ENCODE data around the gene ZNF683. TPM values are rescaled to one million over a fixed set of nuclear protein-coding genes. Genes with fewer than 3 reads are reported as not detected.

ZNF683 gene
- total and polyA plus RNA-seq, 10 of the 15 experiments (the other 5 are each of a cell fraction or from before 2014, with no cell fraction given), result not detected

DNA sequence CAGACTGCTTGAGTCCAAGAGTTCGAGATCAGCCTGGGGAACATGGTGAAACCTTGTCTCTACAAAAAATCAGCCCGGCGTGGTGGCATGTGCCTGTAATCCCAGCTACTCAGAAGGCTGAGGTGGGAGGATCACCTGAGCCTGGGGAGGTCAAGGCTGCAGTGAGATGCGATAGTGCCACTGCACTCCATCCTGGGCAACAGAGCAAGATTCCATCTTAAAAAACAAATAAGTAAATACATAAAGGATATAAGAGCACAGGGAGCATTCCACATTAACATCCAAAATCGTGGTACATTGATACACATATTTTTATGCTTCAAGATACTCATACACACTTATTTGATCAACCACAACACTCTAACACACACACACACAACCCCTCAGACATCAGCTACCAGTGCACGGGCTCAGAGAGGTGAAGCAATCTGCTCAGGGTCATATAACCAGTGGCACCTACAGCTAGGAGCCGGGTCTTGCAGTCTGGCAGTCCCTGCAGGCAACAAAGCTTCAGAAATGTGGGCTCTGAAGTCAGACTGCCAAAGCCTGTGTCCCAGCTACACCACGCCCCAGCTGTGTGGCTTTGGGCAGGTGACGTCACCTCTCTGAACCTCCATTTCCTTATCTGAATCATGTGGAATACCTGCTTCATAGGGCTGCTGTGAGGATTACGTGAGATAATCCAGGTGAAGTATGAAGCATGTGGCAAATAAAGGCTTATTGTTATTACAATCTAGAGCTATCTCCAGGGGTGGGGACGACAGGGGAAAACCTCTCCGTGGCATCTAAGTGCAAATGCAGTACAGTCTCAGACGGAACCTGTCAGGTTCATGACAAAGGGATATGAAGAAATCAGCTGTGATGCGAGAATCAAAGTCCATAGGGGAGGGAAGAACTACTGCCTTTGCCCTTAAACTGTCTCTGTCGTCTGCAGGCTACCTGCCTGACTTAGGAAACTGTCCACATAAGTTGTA, 13.9 kb downstream of the ZNF683 start:
- Histone ChIP-seq H3K4me3 (no peak overlapping the region), H3K36me3 (ENCODE audit: control insufficient read depth in 2 of 2, insufficient read depth in 2 of 2, low read length in 1 of 2) (no peaks in the 10 kb centered on the region), H2AFZ (ENCODE audit: control insufficient read depth, low read depth, low read length) (no peak overlapping the region), H3K4me2 (ENCODE audit: control insufficient read depth, insufficient read depth) (no peak overlapping the region), H3K27ac (ENCODE audit: control insufficient read depth, insufficient read depth) (no peak overlapping the region), H3K79me2 (ENCODE audit: control insufficient read depth, insufficient read depth, low read length) (no peaks in the 10 kb centered on the region), H3K4me1 (ENCODE audit: control insufficient read depth, insufficient read depth, low read length) (no peaks in the 10 kb centered on the region; the same call in 1 of the 2 replicates), H4K20me1 (ENCODE audit: control insufficient read depth, insufficient read depth) (no peaks in the 10 kb centered on the region), H3K27me3 (replicated peaks in 1 of 2; ENCODE audit: control insufficient read depth in 2 of 2, insufficient read depth in 2 of 2, low read length in 1 of 2) (peaks cover 4 to 5% of the 10 kb centered on the region in 2 experiments; a peak in 3 of 4 replicates), H3K9me3 (replicated peaks; ENCODE audit: control insufficient read depth, insufficient read depth, low read length) (no peaks in the 10 kb centered on the region), H3K9ac (ENCODE audit: control insufficient read depth, insufficient read depth, low read length) (no peak overlapping the region)
- ChIA-PET POLR2A (no interaction called here), SMC1A (ENCODE audit: uncharacterized antibody, unreplicated experiment) (interaction anchor here (1.3 to 1.4 kb wide), 2 partner anchors 13 to 73 kb away, joined by 4 to 6 read pairs; no protein-coding TSS in a partner anchor), RAD21 (ENCODE audit: unreplicated experiment) (interaction anchor here (1.3 kb wide), 1 partner anchor 59 kb away, joined by 3 read pairs; no protein-coding TSS in a partner anchor), CTCF (interaction anchor here (0.9 to 2.1 kb wide), 6 partner anchors 10 to 189 kb away, joined by 4 to 6 read pairs (median 6); partner anchors contain the start of gene ZNF593)
- TF ChIP-seq ATF7 (IDR thresholded peaks at IDR 0.05; ENCODE audit: low read depth) (peak; percentile 59), EGR1 (IDR thresholded peaks at IDR 0.05; ENCODE audit: borderline replicate concordance in 1 of 2, low read depth in 2 of 2, low read length in 2 of 2) (no peak)
- intact Hi-C loops (cut with micrococcal nuclease; ENCODE audit: unreplicated experiment) (no loop called here), in situ Hi-C loops (cut with MboI) (no loop called here)
- no TSS peak for BruUV-seq (replicated peaks)
- ATAC-seq (peak; percentile 24; the same call in 2 of the 3 replicates), DNase-seq (ENCODE audit: low read depth, low spot score) (no peak), FAIRE-seq (no peak)
- WGBS (ENCODE audit: insufficient coverage, insufficient replicate concordance, low lambda C conversion rate, missing lambda C conversion rate), result 33% methylated on average over 15 of the region's 15 CpGs

DNA sequence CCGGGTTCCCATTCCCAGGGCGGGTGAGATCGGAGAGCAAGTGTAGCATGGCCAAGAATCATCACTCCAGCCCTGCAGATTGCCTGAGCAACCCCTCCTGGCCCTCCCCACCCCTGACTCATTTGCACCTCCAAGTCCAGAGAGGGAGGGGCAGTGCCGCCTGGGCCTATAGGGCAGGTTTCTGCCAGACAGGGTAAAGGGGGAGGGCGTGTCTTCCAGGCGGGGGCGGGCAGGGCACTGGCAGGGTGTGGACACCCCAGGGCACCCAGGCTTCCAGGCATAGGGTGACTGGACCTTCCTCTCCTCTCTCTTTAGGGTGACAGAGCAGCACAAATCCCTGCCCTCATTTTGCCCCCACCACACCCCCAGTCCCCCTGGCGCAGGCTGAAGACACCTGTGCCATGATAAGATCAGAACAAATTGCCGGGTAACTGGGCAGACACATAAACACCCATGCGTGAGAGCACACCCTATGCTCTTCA, 15.4 kb downstream of the ZNF683 start:
- no peak for ATAC-seq
- H3K4me3 ChIP-seq, result no peak overlapping the region
- H3K36me3 ChIP-seq (ENCODE audit: control insufficient read depth in 2 of 2, insufficient read depth in 2 of 2, low read length in 1 of 2), result no peaks in the 10 kb centered on the region
- no peak overlapping the region for H3K27ac ChIP-seq (ENCODE audit: control insufficient read depth, insufficient read depth)
- intact Hi-C loops (cut with micrococcal nuclease; ENCODE audit: unreplicated experiment), result no loop called here
- no peaks in the 10 kb centered on the region for H3K9me3 ChIP-seq (replicated peaks; ENCODE audit: control insufficient read depth, insufficient read depth, low read length)
- H3K27me3 ChIP-seq (replicated peaks in 1 of 2; ENCODE audit: control insufficient read depth in 2 of 2, insufficient read depth in 2 of 2, low read length in 1 of 2), result peaks cover 3 to 4% of the 10 kb centered on the region in 2 experiments; a peak in 3 of 4 replicates
- no peak for FAIRE-seq
- WGBS (ENCODE audit: insufficient coverage, insufficient replicate concordance, low lambda C conversion rate, missing lambda C conversion rate), result 25% methylated on average over 10 of the region's 10 CpGs
- H4K20me1 ChIP-seq (ENCODE audit: control insufficient read depth, insufficient read depth), result no peaks in the 10 kb centered on the region
- in situ Hi-C loops (cut with MboI), result no loop called here
- H3K9ac ChIP-seq (ENCODE audit: control insufficient read depth, insufficient read depth, low read length), result no peak overlapping the region
- no peak overlapping the region for H3K4me2 ChIP-seq (ENCODE audit: control insufficient read depth, insufficient read depth)
- DNase-seq (ENCODE audit: low read depth, low spot score), result no peak
- ChIA-PET RAD21 (ENCODE audit: unreplicated experiment) (no interaction called here), SMC1A (ENCODE audit: uncharacterized antibody, unreplicated experiment) (no interaction called here), POLR2A (no interaction called here), CTCF (interaction anchor here (0.6 to 2.1 kb wide), 2 partner anchors 81 to 212 kb away, joined by 3 to 6 read pairs; no protein-coding TSS in a partner anchor)
- no peak overlapping the region for H2AFZ ChIP-seq (ENCODE audit: control insufficient read depth, low read depth, low read length)
- H3K79me2 ChIP-seq (ENCODE audit: control insufficient read depth, insufficient read depth, low read length), result no peaks in the 10 kb centered on the region
- TF ChIP-seq EGR1 (IDR thresholded peaks at IDR 0.05; ENCODE audit: borderline replicate concordance in 1 of 2, low read depth in 2 of 2, low read length in 2 of 2), result no peak
- TF ChIP-seq, protein P1, sequence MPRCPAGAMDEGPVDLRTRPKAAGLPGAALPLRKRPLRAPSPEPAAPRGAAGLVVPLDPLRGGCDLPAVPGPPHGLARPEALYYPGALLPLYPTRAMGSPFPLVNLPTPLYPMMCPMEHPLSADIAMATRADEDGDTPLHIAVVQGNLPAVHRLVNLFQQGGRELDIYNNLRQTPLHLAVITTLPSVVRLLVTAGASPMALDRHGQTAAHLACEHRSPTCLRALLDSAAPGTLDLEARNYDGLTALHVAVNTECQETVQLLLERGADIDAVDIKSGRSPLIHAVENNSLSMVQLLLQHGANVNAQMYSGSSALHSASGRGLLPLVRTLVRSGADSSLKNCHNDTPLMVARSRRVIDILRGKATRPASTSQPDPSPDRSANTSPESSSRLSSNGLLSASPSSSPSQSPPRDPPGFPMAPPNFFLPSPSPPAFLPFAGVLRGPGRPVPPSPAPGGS (IDR thresholded peaks at IDR 0.05; ENCODE audit: borderline replicate concordance, insufficient read depth, low read depth, low read length, poor library complexity, severe bottlenecking), result no peak
- TF ChIP-seq, protein P2, sequence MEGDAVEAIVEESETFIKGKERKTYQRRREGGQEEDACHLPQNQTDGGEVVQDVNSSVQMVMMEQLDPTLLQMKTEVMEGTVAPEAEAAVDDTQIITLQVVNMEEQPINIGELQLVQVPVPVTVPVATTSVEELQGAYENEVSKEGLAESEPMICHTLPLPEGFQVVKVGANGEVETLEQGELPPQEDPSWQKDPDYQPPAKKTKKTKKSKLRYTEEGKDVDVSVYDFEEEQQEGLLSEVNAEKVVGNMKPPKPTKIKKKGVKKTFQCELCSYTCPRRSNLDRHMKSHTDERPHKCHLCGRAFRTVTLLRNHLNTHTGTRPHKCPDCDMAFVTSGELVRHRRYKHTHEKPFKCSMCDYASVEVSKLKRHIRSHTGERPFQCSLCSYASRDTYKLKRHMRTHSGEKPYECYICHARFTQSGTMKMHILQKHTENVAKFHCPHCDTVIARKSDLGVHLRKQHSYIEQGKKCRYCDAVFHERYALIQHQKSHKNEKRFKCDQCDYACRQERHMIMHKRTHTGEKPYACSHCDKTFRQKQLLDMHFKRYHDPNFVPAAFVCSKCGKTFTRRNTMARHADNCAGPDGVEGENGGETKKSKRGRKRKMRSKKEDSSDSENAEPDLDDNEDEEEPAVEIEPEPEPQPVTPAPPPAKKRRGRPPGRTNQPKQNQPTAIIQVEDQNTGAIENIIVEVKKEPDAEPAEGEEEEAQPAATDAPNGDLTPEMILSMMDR (IDR thresholded peaks at IDR 0.05 in 2 of 3, conservative IDR thresholded peaks at IDR 0.05 in 1 of 3; ENCODE audit: control insufficient read depth in 2 of 3, extremely low read depth in 1 of 3, insufficient read depth in 1 of 3, low read depth in 3 of 3, low read length in 3 of 3), result no peak
- TF ChIP-seq EP300 (IDR thresholded peaks at IDR 0.05; ENCODE audit: borderline replicate concordance in 1 of 2, control insufficient read depth in 1 of 2, low read depth in 2 of 2, low read length in 2 of 2), result no peak
- TF ChIP-seq PML (IDR thresholded peaks at IDR 0.05; ENCODE audit: low read length), result no peak
- no peaks in the 10 kb centered on the region for H3K4me1 ChIP-seq (ENCODE audit: control insufficient read depth, insufficient read depth, low read length)
- no TSS peak for BruUV-seq (replicated peaks)
